ENCODE results near the gene CD300E.

CD300E gene, protein sequence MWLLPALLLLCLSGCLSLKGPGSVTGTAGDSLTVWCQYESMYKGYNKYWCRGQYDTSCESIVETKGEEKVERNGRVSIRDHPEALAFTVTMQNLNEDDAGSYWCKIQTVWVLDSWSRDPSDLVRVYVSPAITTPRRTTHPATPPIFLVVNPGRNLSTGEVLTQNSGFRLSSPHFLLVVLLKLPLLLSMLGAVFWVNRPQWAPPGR

DNA sequence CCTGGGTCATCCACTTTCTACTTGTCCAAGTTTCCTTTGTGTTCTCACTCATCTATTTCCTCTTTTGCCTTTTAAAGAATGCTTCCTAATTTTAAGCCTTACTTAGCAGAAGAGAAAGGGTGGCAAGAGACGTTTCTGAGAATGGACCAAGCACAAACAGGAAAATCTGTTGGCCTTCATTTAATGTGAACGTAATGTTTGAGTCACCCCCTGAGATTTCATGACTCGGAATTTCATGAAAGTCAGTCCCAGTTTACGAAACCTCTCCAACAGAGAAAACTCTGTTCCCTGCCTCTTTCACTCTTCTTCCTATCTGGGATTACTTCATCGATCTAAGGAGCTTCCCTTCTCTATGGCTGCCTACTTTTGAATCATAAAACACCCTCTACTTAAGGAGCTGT is at the start of gene CD300E:
Gene CD300E, minus strand, starts transcription at position 46 of the 401 bp plus-strand sequence. CDS start 117 bp downstream, outside the sequence.
- DNase-seq (ENCODE audit: low spot score) (no peak), ATAC-seq (ENCODE audit: low read depth) (no peak)
- H3K27ac ChIP-seq (ENCODE audit: poor library complexity, severe bottlenecking) = no peak within 1 kb of the TSS
- peaks cover 24% of the 10 kb centered on the region for H3K27me3 ChIP-seq (ENCODE audit: insufficient read depth, poor library complexity, severe bottlenecking)
- no peaks in the 10 kb centered on the region for H3K4me1 ChIP-seq (ENCODE audit: insufficient read depth, poor library complexity, severe bottlenecking)
- H3K9me3 ChIP-seq (ENCODE audit: severe bottlenecking) = no peaks in the 10 kb centered on the region
- H3K36me3 ChIP-seq (ENCODE audit: low read depth) = no peaks in the 10 kb centered on the region
- TF ChIP-seq, protein P1, sequence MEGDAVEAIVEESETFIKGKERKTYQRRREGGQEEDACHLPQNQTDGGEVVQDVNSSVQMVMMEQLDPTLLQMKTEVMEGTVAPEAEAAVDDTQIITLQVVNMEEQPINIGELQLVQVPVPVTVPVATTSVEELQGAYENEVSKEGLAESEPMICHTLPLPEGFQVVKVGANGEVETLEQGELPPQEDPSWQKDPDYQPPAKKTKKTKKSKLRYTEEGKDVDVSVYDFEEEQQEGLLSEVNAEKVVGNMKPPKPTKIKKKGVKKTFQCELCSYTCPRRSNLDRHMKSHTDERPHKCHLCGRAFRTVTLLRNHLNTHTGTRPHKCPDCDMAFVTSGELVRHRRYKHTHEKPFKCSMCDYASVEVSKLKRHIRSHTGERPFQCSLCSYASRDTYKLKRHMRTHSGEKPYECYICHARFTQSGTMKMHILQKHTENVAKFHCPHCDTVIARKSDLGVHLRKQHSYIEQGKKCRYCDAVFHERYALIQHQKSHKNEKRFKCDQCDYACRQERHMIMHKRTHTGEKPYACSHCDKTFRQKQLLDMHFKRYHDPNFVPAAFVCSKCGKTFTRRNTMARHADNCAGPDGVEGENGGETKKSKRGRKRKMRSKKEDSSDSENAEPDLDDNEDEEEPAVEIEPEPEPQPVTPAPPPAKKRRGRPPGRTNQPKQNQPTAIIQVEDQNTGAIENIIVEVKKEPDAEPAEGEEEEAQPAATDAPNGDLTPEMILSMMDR (IDR thresholded peaks at IDR 0.05; ENCODE audit: poor library complexity, severe bottlenecking) = no peak
- no peak within 1 kb of the TSS for H3K4me3 ChIP-seq (ENCODE audit: severe bottlenecking)

DNA sequence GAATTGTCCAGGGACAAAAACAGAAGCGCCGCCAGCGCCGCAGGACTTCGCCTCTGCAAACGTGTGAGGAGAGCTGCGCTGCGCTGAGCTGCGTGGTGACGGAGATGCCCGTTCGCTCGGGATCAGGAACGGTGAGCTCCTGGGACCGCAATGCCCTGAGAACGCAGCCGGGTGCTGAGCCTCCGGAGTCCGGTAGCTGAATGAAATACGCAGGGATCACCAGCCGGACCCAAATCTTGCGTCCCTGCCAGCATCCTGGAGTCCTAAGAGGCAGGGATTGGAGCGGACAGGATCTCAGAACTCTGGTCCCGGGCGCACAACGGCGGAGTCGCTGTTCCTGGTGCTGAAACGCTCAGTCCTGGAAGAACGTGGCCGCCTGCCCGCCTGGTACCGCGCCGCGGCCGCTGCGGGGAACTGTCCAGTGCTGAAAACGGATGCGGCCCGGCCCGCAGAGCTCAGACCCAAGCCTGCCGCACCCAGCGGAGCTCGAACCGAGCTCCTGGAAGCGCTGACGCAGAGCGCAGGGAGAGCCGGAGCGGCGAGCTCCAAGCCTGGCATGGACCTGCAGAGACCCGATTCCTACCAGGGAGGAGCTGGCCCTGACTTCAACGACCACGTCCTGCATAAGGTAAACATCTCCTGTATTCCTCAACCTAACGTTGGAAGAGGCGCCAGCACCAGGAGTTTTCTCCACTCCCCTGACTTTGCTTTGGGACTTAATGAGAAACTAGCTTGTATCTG is 47.7 kb upstream of the CD300E start:
- Histone ChIP-seq H3K36me3 (ENCODE audit: low read depth) (no peaks in the 10 kb centered on the region), H3K4me1 (ENCODE audit: insufficient read depth, poor library complexity, severe bottlenecking) (no peaks in the 10 kb centered on the region), H3K27me3 (ENCODE audit: insufficient read depth, poor library complexity, severe bottlenecking) (peaks cover 39% of the 10 kb centered on the region), H3K27ac (ENCODE audit: poor library complexity, severe bottlenecking) (no peak overlapping the region), H3K4me3 (ENCODE audit: severe bottlenecking) (no peak overlapping the region), H3K9me3 (ENCODE audit: severe bottlenecking) (no peaks in the 10 kb centered on the region)
- TF ChIP-seq, protein P1 (IDR thresholded peaks at IDR 0.05; ENCODE audit: poor library complexity, severe bottlenecking) = no peak
- DNase-seq (ENCODE audit: low spot score) (peak; percentile 76), ATAC-seq (ENCODE audit: low read depth) (peak; percentile 95)

DNA sequence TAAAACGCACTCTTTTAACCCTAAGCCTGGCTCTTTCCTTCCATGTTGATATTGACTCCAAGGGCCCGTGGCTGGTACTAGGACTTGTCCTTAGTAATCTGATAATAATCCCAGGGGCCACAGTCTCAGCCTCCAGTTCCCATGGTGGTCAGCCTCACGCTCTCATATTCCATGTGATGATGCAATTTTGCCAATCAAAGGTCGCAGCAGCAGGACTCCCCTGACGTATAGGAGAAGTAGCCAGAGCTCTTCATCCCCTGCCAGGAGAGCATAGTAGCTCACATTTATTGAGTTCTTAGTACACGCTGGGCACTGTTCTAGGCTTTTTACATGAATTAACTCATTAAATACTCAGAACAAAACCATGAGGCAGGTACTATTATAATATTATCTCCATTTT is 46.8 kb upstream of the CD300E start:
- H3K4me1 ChIP-seq (ENCODE audit: insufficient read depth, poor library complexity, severe bottlenecking) = no peaks in the 10 kb centered on the region
- no peak for ATAC-seq (ENCODE audit: low read depth)
- TF ChIP-seq, protein P1 (IDR thresholded peaks at IDR 0.05; ENCODE audit: poor library complexity, severe bottlenecking) = no peak
- H3K9me3 ChIP-seq (ENCODE audit: severe bottlenecking) = no peaks in the 10 kb centered on the region
- H3K27ac ChIP-seq (ENCODE audit: poor library complexity, severe bottlenecking) = no peak overlapping the region
- no peak overlapping the region for H3K4me3 ChIP-seq (ENCODE audit: severe bottlenecking)
- H3K36me3 ChIP-seq (ENCODE audit: low read depth) = no peaks in the 10 kb centered on the region
- H3K27me3 ChIP-seq (ENCODE audit: insufficient read depth, poor library complexity, severe bottlenecking) = peaks cover 47% of the 10 kb centered on the region
- no peak for DNase-seq (ENCODE audit: low spot score)

DNA sequence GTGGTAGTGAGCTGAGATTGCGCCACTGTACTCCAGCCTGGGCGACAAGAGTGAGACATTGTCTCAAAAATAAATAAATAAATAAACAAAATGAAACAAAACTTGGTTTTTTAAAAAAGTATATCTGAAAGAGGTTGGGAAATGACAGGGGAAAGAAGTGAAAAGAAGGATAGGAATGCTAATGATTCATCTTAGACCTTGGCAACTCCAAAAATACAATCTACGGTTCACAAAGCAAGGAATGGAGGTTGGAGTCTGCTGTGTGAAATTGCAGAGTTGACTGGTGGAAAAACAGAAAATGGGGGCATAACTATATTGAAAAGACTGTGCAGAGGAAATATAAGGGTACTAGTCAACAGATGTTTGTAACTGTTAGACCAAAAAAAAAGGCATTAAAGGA is 40.0 kb upstream of the CD300E start:
- no peaks in the 10 kb centered on the region for H3K36me3 ChIP-seq (ENCODE audit: low read depth)
- H3K27ac ChIP-seq (ENCODE audit: poor library complexity, severe bottlenecking) = no peak overlapping the region
- H3K27me3 ChIP-seq (ENCODE audit: insufficient read depth, poor library complexity, severe bottlenecking) = peaks cover 56% of the 10 kb centered on the region
- TF ChIP-seq, protein P1 (IDR thresholded peaks at IDR 0.05; ENCODE audit: poor library complexity, severe bottlenecking) = no peak
- no peak for DNase-seq (ENCODE audit: low spot score)
- H3K9me3 ChIP-seq (ENCODE audit: severe bottlenecking) = no peaks in the 10 kb centered on the region
- H3K4me1 ChIP-seq (ENCODE audit: insufficient read depth, poor library complexity, severe bottlenecking) = no peaks in the 10 kb centered on the region
- ATAC-seq (ENCODE audit: low read depth) = no peak
- H3K4me3 ChIP-seq (ENCODE audit: severe bottlenecking) = no peak overlapping the region

DNA sequence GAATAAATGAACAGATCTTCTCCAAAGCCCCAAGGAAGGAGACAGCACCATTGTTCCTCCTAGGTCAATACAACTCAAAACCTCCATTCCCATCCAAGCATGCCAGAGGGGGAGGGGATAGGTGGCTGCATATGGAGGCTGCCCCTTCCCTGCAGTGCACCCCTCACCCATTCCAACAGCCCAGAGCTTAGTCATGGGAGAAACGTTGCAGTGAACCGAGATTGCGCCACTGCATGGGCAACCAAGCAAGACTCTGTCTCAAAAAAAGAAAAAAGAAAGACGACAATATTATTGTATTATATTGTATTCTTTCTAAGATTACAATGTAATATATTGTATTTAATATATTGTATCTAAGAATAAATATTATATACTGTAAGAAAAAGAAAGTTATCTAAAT is 36.4 kb upstream of the CD300E start:
- Histone ChIP-seq H3K27me3 (ENCODE audit: insufficient read depth, poor library complexity, severe bottlenecking) (peaks cover 31% of the 10 kb centered on the region), H3K4me3 (ENCODE audit: severe bottlenecking) (no peak overlapping the region), H3K36me3 (ENCODE audit: low read depth) (no peaks in the 10 kb centered on the region), H3K27ac (ENCODE audit: poor library complexity, severe bottlenecking) (no peak overlapping the region), H3K9me3 (ENCODE audit: severe bottlenecking) (no peaks in the 10 kb centered on the region), H3K4me1 (ENCODE audit: insufficient read depth, poor library complexity, severe bottlenecking) (no peaks in the 10 kb centered on the region)
- TF ChIP-seq, protein P1 (IDR thresholded peaks at IDR 0.05; ENCODE audit: poor library complexity, severe bottlenecking) = no peak
- DNase-seq (ENCODE audit: low spot score) = no peak
- ATAC-seq (ENCODE audit: low read depth) = no peak

Data from RWPE2 (cell line).